H7 (cell line): Measurements from ENCODE around the gene GSN. TPM values are rescaled to one million over a fixed set of nuclear protein-coding genes. Genes with fewer than 3 reads are reported as not detected.

Experiments used
- DNase-seq: peaks from one replicate; pipeline ENCODE4 v3.0.0; 2012
- H3K27me3 ChIP-seq: 2 replicates; pipeline ENCODE4 v1.6.0; 2011; ENCODE audit warnings: mild to moderate bottlenecking, low read length; ENCODE audit not compliant: control insufficient read depth, insufficient read depth
- H3K36me3 ChIP-seq: replicated peaks from 2 replicates; pipeline ENCODE4 v1.5.1; 2011; ENCODE audit warnings: low read length; ENCODE audit not compliant: control insufficient read depth, insufficient read depth
- H3K4me3 ChIP-seq: 2 replicates; pipeline ENCODE4 v1.5.1; 2011; ENCODE audit warnings: low read depth, mild to moderate bottlenecking, control low read depth, low read length, moderate library complexity; ENCODE audit not compliant: insufficient read depth
- total RNA-seq: library from RNA; depleted of rRNA; stranded (reverse); fragments of >200 nt; shearing (Covaris generic); gene quantifications from 2 replicates; pipeline ENCODE4 v1.2.3, GENCODE V29; 2014

GSN gene
- total RNA-seq, 1 experiment from 2014 or later, result 73.0 TPM

- Histone ChIP-seq H3K4me3 (no peak overlapping the region), H3K36me3 (no peaks in the 10 kb centered on the region), H3K27me3 (no peaks in the 10 kb centered on the region; the same call in 1 of the 2 replicates)
- no peak for DNase-seq
Observed at GRCh38 chr9:121237916-121238315, 30.0 kb upstream of the GSN start.

- no peak for DNase-seq
- Histone ChIP-seq H3K27me3 (no peaks in the 10 kb centered on the region; the same call in 1 of the 2 replicates), H3K4me3 (no peak overlapping the region), H3K36me3 (no peaks in the 10 kb centered on the region)
Observed at GRCh38 chr9:121239071-121239470, 28.9 kb upstream of the GSN start.

DNA sequence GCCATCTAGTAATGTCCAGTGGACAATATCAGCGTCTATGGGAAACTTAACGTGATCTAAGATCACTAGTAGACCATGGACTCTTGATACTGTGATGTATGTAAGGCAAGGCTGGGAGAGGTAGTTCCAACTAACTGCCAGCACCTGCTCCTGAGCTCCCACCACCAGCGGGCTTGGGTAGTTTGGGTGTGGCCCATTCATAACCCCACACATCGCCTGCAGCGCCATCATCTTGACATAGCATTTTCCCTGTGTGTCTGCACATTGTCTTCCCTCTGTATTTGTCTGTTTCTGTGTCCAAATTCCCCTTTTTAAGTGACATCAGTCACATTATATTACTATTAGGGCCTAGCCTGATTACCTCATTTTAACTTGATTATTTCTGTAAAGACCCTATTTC is 28.1 kb upstream of the GSN start:
- DNase-seq, result no peak
- H3K36me3 ChIP-seq, result no peaks in the 10 kb centered on the region
- no peaks in the 10 kb centered on the region; the same call in 1 of the 2 replicates for H3K27me3 ChIP-seq
- no peak overlapping the region for H3K4me3 ChIP-seq

DNA sequence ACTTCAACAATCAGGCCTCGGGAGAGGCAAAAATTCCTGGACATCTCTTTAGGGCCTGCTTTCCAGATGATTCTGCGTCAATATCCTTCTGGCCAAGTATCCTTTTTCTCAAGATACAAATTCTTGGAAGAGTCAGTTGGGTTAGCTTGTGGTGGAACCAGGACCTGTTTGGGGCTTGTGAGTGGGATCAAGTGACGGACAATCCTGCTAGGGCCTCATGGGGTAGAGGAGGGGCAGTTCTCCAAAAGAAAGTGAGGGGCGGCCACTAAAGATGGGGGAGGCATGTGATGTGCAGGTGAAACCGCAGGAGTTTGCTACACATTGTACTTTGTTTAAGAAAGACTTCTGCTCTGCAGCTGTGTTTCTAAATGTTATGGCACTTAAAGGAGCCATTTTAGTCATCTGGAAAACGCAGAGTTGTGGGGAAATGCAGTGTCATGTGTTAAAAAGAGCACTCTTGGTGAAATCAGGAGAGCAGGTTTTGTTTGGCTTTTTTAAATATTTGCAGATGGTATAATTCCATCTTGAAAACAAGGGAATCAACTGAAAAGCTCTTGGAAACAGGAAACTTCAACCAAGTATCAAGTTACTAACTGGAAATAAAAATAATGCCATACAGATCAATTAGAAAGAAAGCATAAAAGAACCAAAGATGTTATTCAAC is 27.4 kb upstream of the GSN start:
- no peaks in the 10 kb centered on the region; the same call in 1 of the 2 replicates for H3K27me3 ChIP-seq
- H3K4me3 ChIP-seq, result no peak overlapping the region
- no peaks in the 10 kb centered on the region for H3K36me3 ChIP-seq
- DNase-seq, result no peak

GRCh38 chr9:121242219-121242958 is 25.6 kb upstream of the GSN start:
- no peak for DNase-seq
- Histone ChIP-seq H3K4me3 (no peak overlapping the region), H3K27me3 (no peaks in the 10 kb centered on the region; the same call in 1 of the 2 replicates), H3K36me3 (no peaks in the 10 kb centered on the region)

- H3K27me3 ChIP-seq, result no peaks in the 10 kb centered on the region; the same call in 1 of the 2 replicates
- no peak overlapping the region for H3K4me3 ChIP-seq
- H3K36me3 ChIP-seq, result no peaks in the 10 kb centered on the region
- DNase-seq, result no peak
Observed at GRCh38 chr9:121242959-121243346, 25.0 kb upstream of the GSN start.

- H3K4me3 ChIP-seq, result no peak overlapping the region
- H3K27me3 ChIP-seq, result no peaks in the 10 kb centered on the region
- H3K36me3 ChIP-seq, result no peaks in the 10 kb centered on the region
- no peak for DNase-seq
Observed at GRCh38 chr9:121246821-121247561, 21.0 kb upstream of the GSN start.

- no peak for DNase-seq
- H3K36me3 ChIP-seq, result no peaks in the 10 kb centered on the region
- peaks cover 11% of the 10 kb centered on the region; the same call in 1 of the 2 replicates for H3K27me3 ChIP-seq
- no peak overlapping the region for H3K4me3 ChIP-seq
Observed at GRCh38 chr9:121249563-121249962, 18.4 kb upstream of the GSN start.

DNA sequence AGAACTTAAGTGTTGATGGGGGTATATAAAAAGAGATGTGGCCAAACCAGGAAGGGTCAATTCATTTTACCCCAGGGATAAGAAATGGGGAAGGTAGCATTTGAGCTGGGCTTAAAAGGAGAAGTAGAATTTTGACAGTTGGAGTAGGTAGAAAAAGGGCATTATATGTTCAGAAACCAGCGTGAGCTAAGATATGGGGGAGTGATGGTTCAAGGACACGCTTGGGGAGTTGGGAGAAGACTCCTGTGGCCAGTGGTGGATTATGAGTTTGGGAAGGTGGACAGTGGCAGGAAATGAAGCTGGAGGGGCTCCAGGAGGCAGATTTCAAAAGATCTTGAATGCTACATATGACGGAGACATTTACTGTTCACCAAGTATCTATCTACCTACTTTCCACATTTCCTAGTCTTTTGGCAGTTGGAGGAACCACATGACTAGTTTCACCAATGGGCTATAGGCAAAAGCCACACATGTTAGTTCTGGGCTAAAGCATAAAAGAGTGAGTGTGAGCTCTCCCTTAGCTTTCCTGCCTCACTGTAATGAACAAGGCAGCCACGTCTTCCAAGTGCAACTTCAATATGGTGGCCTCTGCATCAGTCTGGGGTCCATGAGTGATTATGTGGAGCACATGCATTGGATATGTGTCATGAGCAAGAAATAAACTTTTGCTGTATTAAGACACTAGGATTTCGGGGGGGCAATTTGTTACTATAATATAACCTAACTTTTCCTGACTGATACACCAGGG is 15.7 kb upstream of the GSN start:
- peaks cover 13% of the 10 kb centered on the region for H3K27me3 ChIP-seq
- no peaks in the 10 kb centered on the region for H3K36me3 ChIP-seq

GRCh38 chr9:121253162-121253561 is 14.8 kb upstream of the GSN start:
- DNase-seq, result no peak
- Histone ChIP-seq H3K36me3 (no peaks in the 10 kb centered on the region), H3K27me3 (peaks cover 13% of the 10 kb centered on the region), H3K4me3 (no peak overlapping the region)

More for the DNA sequence above, 15.7 kb upstream of the GSN start:
- DNase-seq, result no peak
- H3K4me3 ChIP-seq, result no peak overlapping the region

- H3K27me3 ChIP-seq, result peaks cover 13% of the 10 kb centered on the region
- peak; percentile 69 for DNase-seq
- no peaks in the 10 kb centered on the region for H3K36me3 ChIP-seq
- H3K4me3 ChIP-seq, result no peak overlapping the region
Observed at GRCh38 chr9:121253821-121254501, 14.0 kb upstream of the GSN start.

DNA sequence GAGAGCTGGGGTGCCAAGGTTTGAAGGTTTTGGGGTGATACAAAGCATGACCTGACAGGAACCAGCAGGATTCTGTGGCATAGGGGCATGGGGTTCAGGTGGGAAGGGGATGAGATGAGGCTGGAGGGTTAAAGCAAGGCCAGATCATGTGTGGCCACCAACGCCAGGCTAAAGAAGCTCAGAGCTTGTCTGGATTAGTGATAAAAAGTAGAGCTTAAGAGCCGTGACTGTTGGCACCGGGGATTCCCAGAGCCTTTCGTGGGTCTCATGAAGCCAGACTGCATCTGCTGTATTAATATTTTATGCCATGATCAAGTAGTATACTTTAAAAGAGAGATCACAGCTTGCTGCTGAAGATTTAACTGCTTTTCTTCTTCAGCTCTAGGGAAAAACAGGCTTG is 8.5 kb upstream of the GSN start:
- peaks cover 1% of the 10 kb centered on the region for H3K27me3 ChIP-seq

DNA sequence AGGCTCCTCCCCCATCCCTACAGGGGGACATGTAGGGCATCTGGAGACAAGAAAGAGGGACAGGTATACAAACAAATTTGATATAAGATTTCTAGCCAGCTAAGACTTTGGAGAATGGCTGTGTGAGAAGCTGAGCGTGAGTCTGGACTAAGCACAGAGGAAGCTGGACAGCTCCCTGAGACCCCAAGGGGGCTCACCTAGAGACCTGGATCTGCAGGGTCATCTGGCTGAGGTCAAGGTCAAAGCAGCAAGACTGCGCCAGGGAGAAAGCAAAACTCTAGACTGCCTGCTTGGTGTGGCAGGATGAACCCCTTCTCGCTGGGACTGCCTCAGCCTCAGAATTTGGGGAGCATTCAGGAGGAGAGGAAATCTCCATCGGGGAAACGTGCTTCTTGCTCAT is 8.0 kb upstream of the GSN start:
- peaks cover 3% of the 10 kb centered on the region for H3K27me3 ChIP-seq
- no peaks in the 10 kb centered on the region for H3K36me3 ChIP-seq
- DNase-seq, result no peak
- no peak overlapping the region for H3K4me3 ChIP-seq

More for the DNA sequence above, 8.5 kb upstream of the GSN start:
- H3K4me3 ChIP-seq, result no peak overlapping the region
- no peak for DNase-seq
- no peaks in the 10 kb centered on the region for H3K36me3 ChIP-seq
